Measurements from ENCODE around the gene RNF7. TPM values are rescaled to one million over a fixed set of nuclear protein-coding genes. Genes with fewer than 3 reads are reported as not detected.

Gene RNF7
- polyA plus RNA-seq, 1 donor (not counting 4 experiments of a cell fraction or from before 2014, with no cell fraction given): 96.5 TPM

DNA sequence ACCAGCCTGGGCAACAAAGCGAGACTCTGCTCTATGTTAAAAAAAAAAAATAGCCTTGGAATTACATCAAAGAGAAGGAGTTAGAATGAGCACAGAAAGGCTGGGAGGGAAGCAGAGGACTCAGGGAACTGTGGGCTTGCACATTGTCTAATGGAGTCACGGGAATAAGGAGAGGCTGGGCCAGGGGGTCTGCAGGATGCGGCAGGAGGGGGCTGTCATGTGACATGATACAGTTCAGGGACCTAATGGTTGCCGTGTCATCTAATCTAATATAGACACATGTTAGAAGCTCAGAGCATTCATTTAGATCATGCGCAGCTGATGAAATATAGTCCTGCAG is 57.6 kb downstream of the RNF7 start:
- no peaks in the 10 kb centered on the region for H3K36me3 ChIP-seq (ENCODE audit: control insufficient read depth in 2 of 2, extremely low read depth in 1 of 2, insufficient read depth in 2 of 2, low read length in 2 of 2)
- H3K27ac ChIP-seq (ENCODE audit: control insufficient read depth, insufficient read depth, low read length): no peak overlapping the region
- H3K79me2 ChIP-seq (ENCODE audit: control insufficient read depth, insufficient read depth, low read length): no peaks in the 10 kb centered on the region
- TF ChIP-seq CTCF (optimal IDR thresholded peaks at IDR 0.05 in 1 of 3, IDR thresholded peaks at IDR 0.05 in 1 of 3, conservative IDR thresholded peaks at IDR 0.05 in 1 of 3; ENCODE audit: extremely low read depth in 1 of 3, insufficient read depth in 2 of 3, low read length in 3 of 3) (no peak), EZH2 (IDR thresholded peaks at IDR 0.05; ENCODE audit: low read length) (no peak)
- no peak overlapping the region for H3K4me3 ChIP-seq (ENCODE audit: control insufficient read depth in 2 of 3, extremely low read depth in 1 of 3, insufficient read depth in 2 of 3, low read depth in 1 of 3, low read length in 3 of 3)
- H3K4me2 ChIP-seq (ENCODE audit: control insufficient read depth, extremely low read depth, insufficient read depth, low read depth, low read length): no peak overlapping the region
- DNase-seq (ENCODE audit: low read depth, low spot score): no peak
- H3K9me3 ChIP-seq (ENCODE audit: control insufficient read depth, low read depth, low read length): no peaks in the 10 kb centered on the region
- H3K4me1 ChIP-seq (ENCODE audit: control insufficient read depth, extremely low read depth, insufficient read depth, low read length): no peaks in the 10 kb centered on the region
- H4K20me1 ChIP-seq (ENCODE audit: control insufficient read depth, extremely low read depth, insufficient read depth, low read length): no peaks in the 10 kb centered on the region
- no peak overlapping the region for H3K9ac ChIP-seq (ENCODE audit: control insufficient read depth, extremely low read depth, insufficient read depth, low read length)
- no peak for FAIRE-seq
- H3K9me1 ChIP-seq (ENCODE audit: control insufficient read depth, extremely low read depth, insufficient read depth, low read length): no peaks in the 10 kb centered on the region
- H2AFZ ChIP-seq (ENCODE audit: control insufficient read depth, low read length): no peak overlapping the region
- H3K27me3 ChIP-seq (ENCODE audit: control insufficient read depth, extremely low read depth, insufficient read depth, low read length): no peaks in the 10 kb centered on the region
- dilution Hi-C loops (cut with MboI; ENCODE audit: extremely low pct_ligation_motif_present, low sequenced_read_pairs): no loop called here

DNA sequence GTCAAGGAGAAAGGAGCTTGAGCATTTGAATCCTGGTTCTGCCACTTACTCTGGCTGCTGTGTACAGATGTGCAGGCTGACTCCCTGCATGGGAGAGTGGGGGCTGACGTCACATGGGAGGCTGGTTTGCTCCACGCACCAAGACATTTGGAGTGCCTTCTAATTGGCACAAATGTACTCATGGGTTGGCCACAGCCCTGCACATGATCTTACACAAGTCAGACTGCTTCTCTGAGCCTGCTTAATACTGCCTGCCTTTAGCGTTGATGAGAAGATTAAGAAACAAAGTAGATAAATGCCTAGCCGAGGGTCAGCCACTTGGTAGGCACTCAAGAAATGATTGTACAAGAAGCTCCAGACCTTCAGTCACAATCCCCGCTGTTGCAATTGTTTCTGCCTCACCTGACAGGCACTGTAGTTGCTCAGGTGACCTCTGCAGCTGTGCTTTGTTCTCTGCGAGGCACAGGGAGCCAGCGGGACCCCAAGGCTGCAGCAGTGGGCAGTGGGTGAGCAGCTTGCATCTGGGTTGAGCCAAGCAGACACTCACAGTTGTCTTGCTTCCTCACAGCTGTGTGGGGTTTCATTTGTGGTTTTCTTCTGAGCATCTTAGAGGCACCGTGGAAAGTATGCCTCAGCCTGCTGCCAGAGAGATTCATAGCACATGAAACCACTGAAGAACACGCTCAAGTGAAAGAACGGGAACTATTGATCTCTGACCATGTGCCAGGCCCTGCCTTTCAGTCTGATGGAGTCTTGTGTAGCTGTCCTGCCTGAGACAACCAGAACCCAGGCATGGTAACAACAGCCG is 58.2 kb downstream of the RNF7 start:
- Histone ChIP-seq H2AFZ (ENCODE audit: control insufficient read depth, low read length) (no peak overlapping the region), H3K4me1 (ENCODE audit: control insufficient read depth, extremely low read depth, insufficient read depth, low read length) (no peaks in the 10 kb centered on the region), H3K9me1 (ENCODE audit: control insufficient read depth, extremely low read depth, insufficient read depth, low read length) (no peaks in the 10 kb centered on the region), H3K27me3 (ENCODE audit: control insufficient read depth, extremely low read depth, insufficient read depth, low read length) (no peaks in the 10 kb centered on the region), H3K4me3 (ENCODE audit: control insufficient read depth in 2 of 3, extremely low read depth in 1 of 3, insufficient read depth in 2 of 3, low read depth in 1 of 3, low read length in 3 of 3) (no peak overlapping the region), H4K20me1 (ENCODE audit: control insufficient read depth, extremely low read depth, insufficient read depth, low read length) (no peaks in the 10 kb centered on the region), H3K9ac (ENCODE audit: control insufficient read depth, extremely low read depth, insufficient read depth, low read length) (no peak overlapping the region), H3K4me2 (ENCODE audit: control insufficient read depth, extremely low read depth, insufficient read depth, low read depth, low read length) (no peak overlapping the region), H3K79me2 (ENCODE audit: control insufficient read depth, insufficient read depth, low read length) (no peaks in the 10 kb centered on the region), H3K27ac (ENCODE audit: control insufficient read depth, insufficient read depth, low read length) (no peak overlapping the region), H3K36me3 (ENCODE audit: control insufficient read depth in 2 of 2, extremely low read depth in 1 of 2, insufficient read depth in 2 of 2, low read length in 2 of 2) (no peaks in the 10 kb centered on the region), H3K9me3 (ENCODE audit: control insufficient read depth, low read depth, low read length) (no peaks in the 10 kb centered on the region)
- TF ChIP-seq EZH2 (IDR thresholded peaks at IDR 0.05; ENCODE audit: low read length) (no peak), CTCF (optimal IDR thresholded peaks at IDR 0.05 in 1 of 3, IDR thresholded peaks at IDR 0.05 in 1 of 3, conservative IDR thresholded peaks at IDR 0.05 in 1 of 3; ENCODE audit: extremely low read depth in 1 of 3, insufficient read depth in 2 of 3, low read length in 3 of 3) (no peak)
- dilution Hi-C loops (cut with MboI; ENCODE audit: extremely low pct_ligation_motif_present, low sequenced_read_pairs): no loop called here
- FAIRE-seq (no peak), DNase-seq (ENCODE audit: low read depth, low spot score) (no peak)

Small RNA genes lying within 50 kb of the gene (small RNA-seq; reads per million reads assigned to genes)
- gene AC112771.1 (ENCODE audit: insufficient read length in 3 of 3, low read depth in 3 of 3, low replicate concordance in 1 of 3): 0 reads per million in 3 experiments

Other genes with a start within 250 kb of the RNF7 start
- not detected in 3 replicates for gene GRK7, start 25.1 kb downstream of the RNF7 start, polyA plus RNA-seq
- gene ATP1B3, start 138.3 kb downstream of the RNF7 start, polyA plus RNA-seq: 231 to 345 TPM (median 308 TPM) in 3 replicates

Measured in keratinocyte (primary cell).